Measurements from ENCODE around the gene RAB7A. TPM values are rescaled to one million over a fixed set of nuclear protein-coding genes. Genes with fewer than 3 reads are reported as not detected.

Gene RAB7A
- total RNA-seq, 1 donor from 2014 or later, result 216 TPM

GRCh38 chr3:128684986-128685726, 40.8 kb upstream of the RAB7A start:
- Mint-ChIP-seq H3K36me3 (ENCODE audit: low read depth) (no peaks in the 10 kb centered on the region), H3K27ac (ENCODE audit: unreplicated experiment) (no peak overlapping the region), H3K4me1 (ENCODE audit: low read depth) (peaks cover 9% of the 10 kb centered on the region), H3K9me3 (ENCODE audit: low read depth) (no peaks in the 10 kb centered on the region), H3K27me3 (ENCODE audit: low read depth) (no peaks in the 10 kb centered on the region), H3K4me3 (ENCODE audit: unreplicated experiment) (no peak overlapping the region)
- DNase-seq (ENCODE audit: low spot score), result no peak
- TF ChIP-seq CTCF (IDR thresholded peaks at IDR 0.05), result no peak

- H3K27ac Mint-ChIP-seq (ENCODE audit: unreplicated experiment), result no peak overlapping the region
- H3K36me3 Mint-ChIP-seq (ENCODE audit: low read depth), result no peaks in the 10 kb centered on the region
- H3K27me3 Mint-ChIP-seq (ENCODE audit: low read depth), result no peaks in the 10 kb centered on the region
- DNase-seq (ENCODE audit: low spot score), result no peak
- peaks cover 1% of the 10 kb centered on the region for H3K4me1 Mint-ChIP-seq (ENCODE audit: low read depth)
- no peak for TF ChIP-seq CTCF (IDR thresholded peaks at IDR 0.05)
- H3K9me3 Mint-ChIP-seq (ENCODE audit: low read depth), result no peaks in the 10 kb centered on the region
- H3K4me3 Mint-ChIP-seq (ENCODE audit: unreplicated experiment), result no peak overlapping the region
Measured at GRCh38 chr3:128686465-128686864, 39.5 kb upstream of the RAB7A start.

- no peak for DNase-seq (ENCODE audit: low spot score)
- Mint-ChIP-seq H3K36me3 (ENCODE audit: low read depth) (no peaks in the 10 kb centered on the region), H3K27me3 (ENCODE audit: low read depth) (no peaks in the 10 kb centered on the region), H3K4me1 (ENCODE audit: low read depth) (no peaks in the 10 kb centered on the region), H3K27ac (ENCODE audit: unreplicated experiment) (no peak overlapping the region), H3K9me3 (ENCODE audit: low read depth) (no peaks in the 10 kb centered on the region), H3K4me3 (ENCODE audit: unreplicated experiment) (no peak overlapping the region)
- TF ChIP-seq CTCF (IDR thresholded peaks at IDR 0.05), result no peak
Measured at GRCh38 chr3:128689060-128689459, 36.9 kb upstream of the RAB7A start.

GRCh38 chr3:128693696-128694095, 32.3 kb upstream of the RAB7A start:
- H3K27me3 Mint-ChIP-seq (ENCODE audit: low read depth), result no peaks in the 10 kb centered on the region
- peaks cover 2% of the 10 kb centered on the region for H3K4me1 Mint-ChIP-seq (ENCODE audit: low read depth)
- no peaks in the 10 kb centered on the region for H3K9me3 Mint-ChIP-seq (ENCODE audit: low read depth)
- no peak for TF ChIP-seq CTCF (IDR thresholded peaks at IDR 0.05)
- DNase-seq (ENCODE audit: low spot score), result no peak
- no peak overlapping the region for H3K27ac Mint-ChIP-seq (ENCODE audit: unreplicated experiment)
- H3K4me3 Mint-ChIP-seq (ENCODE audit: unreplicated experiment), result no peak overlapping the region
- H3K36me3 Mint-ChIP-seq (ENCODE audit: low read depth), result no peaks in the 10 kb centered on the region

GRCh38 chr3:128697341-128697740, 28.6 kb upstream of the RAB7A start:
- Mint-ChIP-seq H3K27me3 (ENCODE audit: low read depth) (no peaks in the 10 kb centered on the region), H3K4me3 (ENCODE audit: unreplicated experiment) (peak overlapping the region; percentile 25), H3K36me3 (ENCODE audit: low read depth) (no peaks in the 10 kb centered on the region), H3K9me3 (ENCODE audit: low read depth) (no peaks in the 10 kb centered on the region), H3K27ac (ENCODE audit: unreplicated experiment) (no peak overlapping the region), H3K4me1 (ENCODE audit: low read depth) (peaks cover 2% of the 10 kb centered on the region)
- no peak for DNase-seq (ENCODE audit: low spot score)
- TF ChIP-seq CTCF (IDR thresholded peaks at IDR 0.05), result no peak

All from chondrocyte (in vitro differentiated cells).